HL-60 (cell line): ENCODE measurements around the gene SGO2.

ENCODE experiments used
- DNase-seq, 2 experiments: peaks; one replicate each; pipeline ENCODE4 v3.0.0-alpha.2; 2010 to 2020; ENCODE audit warnings: low read depth in 1 of 2, low spot score in 1 of 2
- H3K27ac ChIP-seq: fragments of 250-450 bp; sonication (Bioruptor Pico); replicated peaks from 2 replicates; pipeline ENCODE4 v1.5.1; 2020; ENCODE audit warnings: mild to moderate bottlenecking, moderate library complexity
- H3K27me3 ChIP-seq: fragments of 250-450 bp; sonication (Bioruptor Pico); 2 replicates; pipeline ENCODE4 v1.5.1; 2021; ENCODE audit warnings: mild to moderate bottlenecking, moderate library complexity; ENCODE audit not compliant: insufficient read depth, poor library complexity, severe bottlenecking
- H3K4me3 ChIP-seq: replicated peaks from 2 replicates; pipeline ENCODE4 v1.5.1; 2011; ENCODE audit warnings: mild to moderate bottlenecking, control low read depth, low read length; ENCODE audit not compliant: insufficient read depth
- CTCF ChIP-seq: IDR thresholded peaks from one replicate; pipeline ENCODE4 v1.5.1; 2011; ENCODE audit warnings: low read length, control low read depth, inconsistent platforms; ENCODE audit not compliant: insufficient read depth
- GABPA ChIP-seq: IDR thresholded peaks from 2 replicates; pipeline ENCODE4 v1.6.1; 2012; ENCODE audit warnings: low read depth
- POLR2AphosphoS5 ChIP-seq: IDR thresholded peaks from 2 replicates; pipeline ENCODE4 v1.6.1; 2012; ENCODE audit warnings: low read depth
- REST ChIP-seq: IDR thresholded peaks from 2 replicates; pipeline ENCODE4 v1.6.1; 2012; ENCODE audit warnings: low read depth; ENCODE audit not compliant: insufficient replicate concordance
- SPI1 ChIP-seq: IDR thresholded peaks from 2 replicates; pipeline ENCODE4 v1.6.1; 2012; ENCODE audit warnings: low read depth, mild to moderate bottlenecking, borderline replicate concordance

SGO2 gene

GRCh38 chr2:200479692-200480265 is 46.2 kb upstream of the SGO2 start:
- no peak for DNase-seq
- no peak overlapping the region for H3K4me3 ChIP-seq
- no peak overlapping the region for H3K27ac ChIP-seq
- TF ChIP-seq REST (no peak), POLR2AphosphoS5 (no peak), SPI1 (no peak), CTCF (no peak), GABPA (no peak)
- no peaks in the 10 kb centered on the region for H3K27me3 ChIP-seq

- no peak overlapping the region for H3K27ac ChIP-seq
- no peaks in the 10 kb centered on the region for H3K27me3 ChIP-seq
- DNase-seq: no peak
- no peak for TF ChIP-seq POLR2AphosphoS5
- TF ChIP-seq SPI1: no peak
- TF ChIP-seq REST: no peak
- TF ChIP-seq CTCF: no peak
- no peak for TF ChIP-seq GABPA
- no peak overlapping the region for H3K4me3 ChIP-seq
These were observed 43.8 kb upstream of the SGO2 start for GRCh38 chr2:200482194-200482593.

- no peak overlapping the region for H3K4me3 ChIP-seq
- no peak overlapping the region for H3K27ac ChIP-seq
- H3K27me3 ChIP-seq: no peaks in the 10 kb centered on the region
- TF ChIP-seq GABPA: no peak
- peak; percentile 81 for TF ChIP-seq CTCF
- TF ChIP-seq REST: no peak
- peak in 1 of 2 experiments; percentile 66 for DNase-seq
These were observed 42.2 kb upstream of the SGO2 start for GRCh38 chr2:200483729-200484198.
